ENCODE data around the gene TDRD9.

Gene TDRD9

GRCh38 chr14:103984196-103984595, 55.9 kb downstream of the TDRD9 start:
- no peak for DNase-seq (ENCODE audit: low spot score)
- TF ChIP-seq, protein P1, sequence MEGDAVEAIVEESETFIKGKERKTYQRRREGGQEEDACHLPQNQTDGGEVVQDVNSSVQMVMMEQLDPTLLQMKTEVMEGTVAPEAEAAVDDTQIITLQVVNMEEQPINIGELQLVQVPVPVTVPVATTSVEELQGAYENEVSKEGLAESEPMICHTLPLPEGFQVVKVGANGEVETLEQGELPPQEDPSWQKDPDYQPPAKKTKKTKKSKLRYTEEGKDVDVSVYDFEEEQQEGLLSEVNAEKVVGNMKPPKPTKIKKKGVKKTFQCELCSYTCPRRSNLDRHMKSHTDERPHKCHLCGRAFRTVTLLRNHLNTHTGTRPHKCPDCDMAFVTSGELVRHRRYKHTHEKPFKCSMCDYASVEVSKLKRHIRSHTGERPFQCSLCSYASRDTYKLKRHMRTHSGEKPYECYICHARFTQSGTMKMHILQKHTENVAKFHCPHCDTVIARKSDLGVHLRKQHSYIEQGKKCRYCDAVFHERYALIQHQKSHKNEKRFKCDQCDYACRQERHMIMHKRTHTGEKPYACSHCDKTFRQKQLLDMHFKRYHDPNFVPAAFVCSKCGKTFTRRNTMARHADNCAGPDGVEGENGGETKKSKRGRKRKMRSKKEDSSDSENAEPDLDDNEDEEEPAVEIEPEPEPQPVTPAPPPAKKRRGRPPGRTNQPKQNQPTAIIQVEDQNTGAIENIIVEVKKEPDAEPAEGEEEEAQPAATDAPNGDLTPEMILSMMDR (IDR thresholded peaks at IDR 0.05; ENCODE audit: extremely low read depth, missing control alignments), result no peak

- TF ChIP-seq, protein P1 (IDR thresholded peaks at IDR 0.05; ENCODE audit: extremely low read depth, missing control alignments), result no peak
- DNase-seq (ENCODE audit: low spot score), result no peak
Measured at GRCh38 chr14:103989034-103989433, 60.8 kb downstream of the TDRD9 start.

- DNase-seq (ENCODE audit: low spot score), result no peak
- TF ChIP-seq, protein P1 (IDR thresholded peaks at IDR 0.05; ENCODE audit: extremely low read depth, missing control alignments), result no peak
Measured at GRCh38 chr14:103989964-103990363, 61.7 kb downstream of the TDRD9 start.

- TF ChIP-seq, protein P1 (IDR thresholded peaks at IDR 0.05; ENCODE audit: extremely low read depth, missing control alignments), result no peak
- DNase-seq (ENCODE audit: low spot score), result no peak
Measured at GRCh38 chr14:103994535-103995184, 66.4 kb downstream of the TDRD9 start.

- TF ChIP-seq, protein P1 (IDR thresholded peaks at IDR 0.05; ENCODE audit: extremely low read depth, missing control alignments), result no peak
Measured at GRCh38 chr14:103995876-103996275, 67.6 kb downstream of the TDRD9 start.

DNA sequence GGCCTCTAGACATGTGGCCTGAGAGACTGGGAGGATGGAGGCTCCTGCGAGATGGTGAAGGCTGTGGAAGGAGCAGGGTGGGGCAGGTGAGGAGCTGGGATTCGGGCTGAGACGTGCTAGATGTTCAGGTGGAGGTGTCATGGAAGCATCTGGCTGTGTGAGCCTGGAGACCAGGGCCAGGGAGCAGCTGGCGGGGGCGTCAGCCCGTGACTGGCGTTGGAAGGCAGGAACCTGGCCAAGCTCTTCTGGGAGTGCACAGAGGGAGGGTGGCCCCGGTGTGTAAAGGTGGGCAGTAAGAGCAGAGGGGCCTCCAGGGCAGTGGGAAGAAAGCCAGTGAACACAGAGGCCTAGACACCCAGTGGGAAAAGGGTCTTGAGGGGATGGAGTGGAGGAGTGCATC, 69.1 kb downstream of the TDRD9 start:
- DNase-seq (ENCODE audit: low spot score), result no peak
- TF ChIP-seq, protein P1 (IDR thresholded peaks at IDR 0.05; ENCODE audit: extremely low read depth, missing control alignments), result no peak

More at GRCh38 chr14:103995876-103996275, 67.6 kb downstream of the TDRD9 start:
- DNase-seq (ENCODE audit: low spot score), result no peak

DNA sequence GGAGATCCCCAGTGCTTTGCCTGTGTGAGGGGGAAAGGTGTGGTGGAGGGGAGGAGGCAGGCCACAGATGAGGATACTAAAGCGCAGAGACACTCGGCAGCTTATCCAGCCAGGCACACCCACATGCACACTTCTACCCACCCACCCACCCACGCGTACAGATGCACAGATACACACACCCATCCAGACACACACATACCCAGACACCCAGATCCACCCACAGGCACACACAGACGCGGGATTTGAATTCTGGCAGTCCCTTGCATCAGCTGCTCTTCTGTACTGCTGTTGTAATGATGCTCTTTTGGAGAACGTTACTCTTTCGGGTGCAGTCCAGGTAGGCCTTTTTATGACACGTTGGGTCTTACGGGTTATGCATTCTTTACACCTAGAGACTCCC, 69.8 kb downstream of the TDRD9 start:
- DNase-seq (ENCODE audit: low spot score), result no peak
- TF ChIP-seq, protein P1 (IDR thresholded peaks at IDR 0.05; ENCODE audit: extremely low read depth, missing control alignments), result no peak
